HCEC 1CT (cell line): ENCODE results near the gene HOXD4.

Source experiments
- DNase-seq: peaks from one replicate; pipeline ENCODE4 v3.0.0-alpha.2; 2017

Gene HOXD4

DNA sequence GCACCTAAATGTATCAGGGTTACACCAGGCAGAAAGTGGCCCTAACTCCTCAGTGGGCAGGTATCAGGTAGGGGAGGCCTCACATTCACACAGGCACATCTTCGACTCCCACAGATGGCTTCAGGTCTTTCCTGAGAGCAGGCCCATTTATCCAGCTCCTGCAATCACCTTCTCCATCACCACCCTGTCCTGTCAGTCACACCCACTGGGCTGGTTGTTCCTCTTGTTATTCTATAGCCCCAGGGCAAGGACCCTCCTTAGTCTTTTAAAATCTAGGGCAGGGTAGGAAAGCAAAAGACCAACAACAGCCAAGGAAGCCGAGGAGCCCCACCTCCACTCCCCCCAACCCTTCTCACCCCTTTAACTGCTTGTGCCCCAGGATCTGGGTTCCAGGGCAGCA, 9.1 kb upstream of the HOXD4 start:
- no peak for DNase-seq

DNA sequence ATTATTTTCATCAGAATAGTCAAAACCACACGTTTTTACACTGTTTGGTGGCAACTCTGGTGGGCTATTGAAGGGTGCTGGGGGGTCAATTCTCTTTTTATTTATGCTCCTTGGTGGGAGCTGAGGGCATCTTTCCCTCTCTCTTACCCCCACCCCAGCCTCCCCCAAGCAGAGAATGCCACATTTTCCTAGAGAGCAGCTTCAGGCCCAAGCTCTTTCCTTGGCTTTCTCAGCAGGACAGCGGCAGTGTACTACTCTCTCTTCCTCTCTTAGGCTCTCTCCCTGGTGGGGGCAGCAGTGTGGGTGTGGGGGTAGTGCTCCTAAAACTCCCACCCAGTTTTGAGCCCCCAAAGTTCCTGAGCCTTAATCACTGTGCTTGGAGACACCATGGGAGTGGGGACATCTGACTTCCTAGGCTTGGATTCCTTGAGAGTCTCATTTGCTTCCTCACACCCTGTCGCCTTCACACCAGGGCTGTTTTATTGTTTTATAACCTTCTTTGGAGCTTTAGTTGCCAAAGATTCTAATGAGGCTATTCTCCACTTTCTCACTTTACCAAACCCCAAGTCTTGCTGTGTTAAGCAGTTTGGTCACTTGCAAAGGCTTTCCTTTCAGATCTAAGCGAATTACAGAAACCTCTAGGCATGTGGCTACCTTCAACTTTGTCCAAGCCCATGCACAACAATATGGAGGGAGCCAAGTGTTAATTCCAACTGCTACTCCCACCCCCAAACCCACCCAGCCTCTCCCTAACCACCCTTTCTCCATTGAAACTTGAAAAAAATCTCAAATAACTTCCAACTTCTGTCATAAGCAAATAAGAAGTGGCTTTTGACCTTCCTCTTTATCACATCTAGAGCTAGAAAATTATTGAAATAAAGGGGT, 6.0 kb upstream of the HOXD4 start:
- no peak for DNase-seq

DNA sequence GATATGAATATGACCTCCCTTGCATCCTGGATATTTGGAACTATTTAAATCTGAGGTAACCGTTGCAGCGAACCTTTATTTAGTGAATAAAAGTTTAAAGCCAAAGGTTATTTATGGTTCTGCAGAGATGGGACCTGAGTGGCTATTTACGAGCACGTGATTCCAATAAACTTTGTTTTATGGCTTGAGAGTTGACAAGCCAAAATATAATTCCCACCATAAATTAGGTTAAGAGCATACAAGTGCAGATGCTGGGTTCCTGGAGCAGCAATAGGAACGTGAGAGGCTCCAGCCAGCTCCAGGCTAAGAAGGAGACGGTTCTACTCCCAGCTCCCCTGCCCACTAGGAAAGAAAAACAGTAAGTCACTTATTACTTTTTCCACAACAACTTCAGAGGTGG, 5.2 kb upstream of the HOXD4 start:
- DNase-seq = no peak

DNA sequence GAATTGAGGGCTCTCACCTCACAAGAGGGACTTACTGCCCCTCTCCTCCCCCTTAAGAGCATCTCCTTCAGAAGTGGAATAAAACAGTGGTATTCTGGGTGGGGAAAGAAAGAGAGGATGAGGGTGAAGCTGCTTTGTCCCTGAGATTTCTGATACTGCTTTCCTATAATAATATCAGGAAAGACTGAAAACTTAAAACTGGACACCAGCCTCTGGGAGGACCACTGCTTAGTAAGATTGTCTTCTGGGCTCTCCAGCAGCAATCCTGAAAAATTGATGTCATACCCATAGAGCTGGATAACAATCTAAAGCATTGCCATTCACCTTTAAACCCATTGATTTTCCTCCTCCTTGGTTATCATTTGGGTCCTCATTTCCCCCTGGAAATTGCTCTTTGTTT, 4.7 kb upstream of the HOXD4 start:
- DNase-seq = no peak

DNA sequence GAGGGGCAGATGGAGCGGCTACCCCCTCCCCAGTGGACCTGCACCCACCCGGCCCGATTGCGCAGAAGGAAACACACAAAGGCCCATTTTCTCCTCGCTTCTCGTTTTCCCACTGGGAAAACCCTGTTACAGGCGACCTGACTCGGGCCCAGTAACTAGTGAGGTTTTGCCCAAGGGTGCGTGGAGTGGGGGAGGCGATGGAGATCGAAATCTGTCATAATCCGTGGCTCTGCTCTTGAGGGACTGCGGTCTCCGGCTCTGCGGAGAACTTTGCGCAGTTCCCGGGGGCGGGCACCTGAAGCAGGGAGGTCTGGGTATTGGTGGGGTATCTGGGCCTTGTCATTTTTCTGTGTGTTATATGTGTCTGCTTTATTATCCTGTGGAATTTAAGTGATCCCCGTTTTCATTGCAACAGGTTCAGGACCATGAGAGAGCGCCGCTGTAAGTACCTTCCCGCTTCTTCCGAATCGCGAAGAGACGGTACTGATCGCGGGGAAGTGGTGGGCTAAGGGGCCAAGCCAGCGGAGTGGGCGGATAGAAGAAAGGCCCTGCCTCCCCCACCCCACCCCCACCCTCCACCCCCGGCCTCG, 4.0 kb upstream of the HOXD4 start:
- no peak for DNase-seq

DNA sequence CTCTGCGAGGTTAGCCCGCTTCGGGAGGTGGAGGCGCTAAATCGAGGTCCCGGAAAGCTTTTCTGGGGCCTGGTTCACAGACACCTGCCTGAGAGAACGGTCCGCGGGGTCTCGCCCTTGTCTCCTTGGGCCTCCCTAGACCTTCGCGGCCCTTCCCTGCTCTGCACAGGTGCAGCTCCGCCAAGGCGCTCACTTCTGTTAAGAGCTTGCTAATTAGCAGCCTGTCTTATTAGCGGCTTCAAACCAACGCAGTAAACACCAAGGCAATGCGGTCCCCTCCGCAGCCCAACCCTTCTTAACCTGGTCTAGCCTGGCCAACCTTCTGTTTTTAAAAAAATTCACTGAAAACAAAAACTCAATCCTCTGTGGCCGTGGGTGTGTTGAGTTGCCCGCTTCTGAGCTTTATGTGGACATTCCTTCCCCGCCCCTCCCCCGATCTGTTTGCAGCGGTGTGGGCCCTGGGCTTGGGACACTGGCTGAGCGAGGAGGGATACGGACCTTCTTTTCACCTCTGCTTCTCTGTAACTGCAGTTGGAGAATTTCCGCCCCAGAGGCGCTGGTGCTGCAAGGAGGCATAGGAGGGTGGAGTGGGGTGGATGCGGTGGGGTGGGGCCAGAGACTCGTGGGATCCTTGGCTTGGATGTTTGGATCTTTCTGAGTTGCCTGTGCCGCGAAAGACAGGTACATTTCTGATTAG, 3.4 kb upstream of the HOXD4 start:
- no peak for DNase-seq

DNA sequence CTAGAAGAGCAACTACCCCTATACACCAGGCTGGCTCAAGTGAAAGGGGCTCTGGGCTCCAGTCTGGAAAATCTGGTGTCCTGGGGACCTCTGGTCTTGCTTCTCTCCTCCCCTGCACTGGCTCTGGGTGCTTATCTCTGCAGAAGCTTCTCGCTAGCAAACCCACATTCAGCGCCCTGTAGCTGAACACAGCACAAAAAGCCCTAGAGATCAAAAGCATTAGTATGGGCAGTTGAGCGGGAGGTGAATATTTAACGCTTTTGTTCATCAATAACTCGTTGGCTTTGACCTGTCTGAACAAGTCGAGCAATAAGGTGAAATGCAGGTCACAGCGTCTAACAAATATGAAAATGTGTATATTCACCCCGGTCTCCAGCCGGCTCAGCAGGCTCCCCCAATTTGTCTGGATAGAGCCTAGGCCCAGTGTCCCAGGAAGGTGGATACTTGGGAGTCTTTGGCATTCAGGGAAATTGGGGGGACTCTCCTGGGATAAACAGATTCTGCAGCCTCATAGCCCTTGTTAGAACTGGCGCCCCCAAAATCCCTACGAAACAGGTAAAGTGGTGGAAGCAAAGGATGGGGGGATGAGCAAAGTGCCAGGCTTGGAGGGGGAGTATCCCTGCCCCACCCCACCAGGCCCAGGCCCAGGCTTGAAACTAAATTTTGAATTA, 2.5 kb upstream of the HOXD4 start:
- no peak for DNase-seq

DNA sequence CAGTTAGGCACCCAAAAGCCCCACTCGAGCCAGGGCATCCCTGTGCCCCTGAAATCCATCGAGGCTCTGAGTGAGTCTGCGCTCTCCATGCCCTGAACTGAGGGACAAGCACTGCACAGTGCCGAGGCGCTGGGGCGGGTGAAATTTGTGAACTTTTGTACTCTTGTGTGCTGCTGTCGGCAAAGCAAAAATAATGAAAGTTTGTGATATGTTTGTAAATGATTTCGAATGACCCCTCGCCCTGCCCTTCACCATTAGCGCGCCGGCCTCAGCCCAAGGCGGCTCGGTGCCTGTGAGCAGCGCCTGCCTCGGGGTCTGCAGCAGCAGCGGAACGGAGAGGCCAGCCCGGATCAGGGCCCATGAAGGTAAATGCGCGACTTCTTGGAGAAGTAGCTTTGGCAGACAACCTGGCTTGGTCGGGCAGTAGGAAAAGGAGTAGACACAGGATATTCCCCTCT, 1.8 kb upstream of the HOXD4 start:
- DNase-seq = no peak

DNA sequence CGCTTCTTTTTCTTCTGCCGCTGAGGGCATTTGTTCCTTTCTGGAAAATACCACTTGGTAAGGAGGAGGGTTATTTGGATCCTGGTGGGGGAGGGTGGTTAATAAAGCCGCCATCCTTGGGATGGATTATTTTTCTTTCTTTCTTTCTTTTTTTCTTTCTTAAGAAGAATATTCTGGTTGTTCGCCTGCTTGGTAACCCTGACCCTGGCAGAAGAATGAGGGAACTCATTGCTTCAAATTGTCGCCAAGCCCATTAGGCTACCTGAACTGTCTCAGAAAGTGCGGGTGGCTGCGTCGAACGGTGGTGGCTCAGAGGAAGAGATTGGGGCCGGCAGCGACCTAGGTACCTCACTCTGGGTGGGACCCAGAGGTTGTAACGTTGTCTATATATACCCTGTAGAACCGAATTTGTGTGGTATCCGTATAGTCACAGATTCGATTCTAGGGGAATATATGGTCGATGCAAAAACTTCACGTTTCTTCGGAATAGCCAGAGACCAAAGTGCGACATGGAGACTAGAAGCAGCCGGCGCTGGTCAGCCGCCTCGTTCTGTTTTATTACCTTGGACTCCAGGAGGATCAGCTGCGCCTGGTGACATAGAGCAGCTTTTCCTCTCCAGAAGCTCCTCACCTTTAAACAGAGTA, 1.3 kb upstream of the HOXD4 start:
- DNase-seq = no peak

DNA sequence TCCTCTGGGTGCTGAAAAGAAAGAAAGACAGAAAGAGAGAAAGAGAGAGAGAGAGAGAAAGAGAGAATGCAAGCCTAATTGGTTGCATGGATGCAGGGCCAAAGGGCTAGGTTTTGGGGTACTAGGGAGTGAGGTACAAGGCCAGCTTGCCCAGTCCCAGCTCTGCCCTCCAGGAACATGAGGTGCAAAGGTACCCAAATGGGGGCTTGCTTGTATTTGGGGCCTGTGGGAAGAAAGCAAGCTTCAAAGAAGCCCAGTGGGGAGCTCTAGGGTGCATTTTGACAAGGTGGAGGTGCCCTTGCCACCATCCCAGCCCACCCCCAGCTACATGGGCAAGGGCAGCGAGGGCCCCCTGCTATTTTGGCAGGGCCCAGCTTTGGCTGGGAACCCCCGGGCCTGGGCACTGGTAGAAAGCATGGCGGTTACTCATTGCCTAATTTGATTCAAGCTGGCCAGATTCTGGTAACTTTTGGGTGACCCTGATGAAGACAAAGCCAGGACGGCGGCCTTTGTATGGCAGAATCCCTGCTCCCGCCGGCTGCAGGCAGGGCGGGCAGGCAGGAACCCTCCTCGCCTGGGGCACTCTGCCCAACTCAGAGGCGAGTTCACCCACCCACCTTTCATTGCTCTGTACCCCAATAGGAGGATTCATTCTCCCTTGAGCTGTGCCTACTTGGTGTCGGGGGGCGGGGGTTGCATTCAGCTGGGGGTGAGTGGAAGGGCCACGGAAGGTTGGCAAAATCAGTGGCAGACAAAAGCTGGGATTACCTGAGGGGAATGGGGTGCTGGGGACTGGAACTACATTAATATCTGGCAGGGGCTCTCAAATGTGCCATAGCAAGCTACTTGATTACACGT, 537 bp upstream of the HOXD4 start:
- DNase-seq = no peak

DNA sequence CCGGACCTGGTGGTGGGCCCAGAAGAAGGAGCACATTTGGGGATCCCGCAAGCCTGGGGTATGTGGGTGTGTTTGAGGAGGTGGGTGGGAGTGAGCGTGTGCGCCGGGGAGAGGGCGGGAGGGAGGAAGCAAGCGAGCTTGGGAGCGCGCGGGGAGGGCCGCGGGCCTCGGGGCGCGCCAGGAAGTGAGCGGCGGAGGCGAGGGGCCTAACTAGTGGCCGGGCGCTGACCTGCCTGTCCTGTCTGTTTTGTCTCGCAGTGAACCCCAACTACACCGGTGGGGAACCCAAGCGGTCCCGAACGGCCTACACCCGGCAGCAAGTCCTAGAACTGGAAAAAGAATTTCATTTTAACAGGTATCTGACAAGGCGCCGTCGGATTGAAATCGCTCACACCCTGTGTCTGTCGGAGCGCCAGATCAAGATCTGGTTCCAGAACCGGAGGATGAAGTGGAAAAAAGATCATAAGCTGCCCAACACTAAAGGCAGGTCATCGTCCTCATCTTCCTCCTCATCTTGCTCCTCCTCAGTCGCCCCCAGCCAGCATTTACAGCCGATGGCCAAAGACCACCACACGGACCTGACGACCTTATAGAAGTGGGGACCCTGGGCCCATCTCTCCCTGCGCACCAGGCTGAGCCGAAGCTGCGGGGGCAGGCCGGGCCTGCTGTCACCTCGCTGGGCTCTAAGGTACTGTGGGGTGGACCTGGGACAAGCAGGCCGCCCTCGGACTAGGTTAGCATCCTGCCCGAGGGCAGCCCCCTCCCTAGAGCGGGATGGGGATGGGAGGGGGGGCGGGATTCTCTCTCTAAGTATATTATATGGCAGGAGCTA, 1.2 kb downstream of the HOXD4 start:
- DNase-seq = no peak

DNA sequence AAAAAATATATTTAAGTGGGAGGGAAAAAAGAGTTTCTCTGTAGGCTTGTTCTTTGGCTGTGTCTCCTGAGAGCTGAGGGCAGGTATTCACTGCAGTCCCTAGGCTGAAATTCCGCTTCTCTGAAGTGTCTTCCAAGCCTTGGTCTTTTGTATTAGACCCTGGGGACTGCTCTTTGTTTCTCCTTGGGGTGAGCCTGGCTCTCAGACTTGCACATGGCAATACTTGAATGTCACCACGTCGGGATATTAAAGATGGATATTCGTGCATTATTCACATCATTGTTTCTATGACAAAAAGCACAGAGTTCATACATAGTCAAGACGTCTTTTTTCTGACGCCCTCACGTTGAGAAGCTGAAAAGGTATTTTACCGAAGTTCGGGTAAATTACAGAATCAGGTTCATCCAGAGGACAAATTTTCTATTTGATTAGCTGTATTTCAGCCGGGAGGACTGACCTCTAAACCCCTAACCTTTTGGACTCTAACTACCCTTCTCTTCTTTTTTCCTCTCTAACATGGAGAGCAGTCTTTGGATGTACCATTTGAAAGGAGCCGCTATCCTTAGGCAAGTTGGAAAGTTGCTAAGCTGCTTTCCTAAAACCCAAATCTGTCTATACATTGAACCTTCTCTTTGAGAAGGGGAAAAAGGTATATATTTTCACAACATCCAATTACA, 3.4 kb downstream of the HOXD4 start:
- DNase-seq = no peak

DNA sequence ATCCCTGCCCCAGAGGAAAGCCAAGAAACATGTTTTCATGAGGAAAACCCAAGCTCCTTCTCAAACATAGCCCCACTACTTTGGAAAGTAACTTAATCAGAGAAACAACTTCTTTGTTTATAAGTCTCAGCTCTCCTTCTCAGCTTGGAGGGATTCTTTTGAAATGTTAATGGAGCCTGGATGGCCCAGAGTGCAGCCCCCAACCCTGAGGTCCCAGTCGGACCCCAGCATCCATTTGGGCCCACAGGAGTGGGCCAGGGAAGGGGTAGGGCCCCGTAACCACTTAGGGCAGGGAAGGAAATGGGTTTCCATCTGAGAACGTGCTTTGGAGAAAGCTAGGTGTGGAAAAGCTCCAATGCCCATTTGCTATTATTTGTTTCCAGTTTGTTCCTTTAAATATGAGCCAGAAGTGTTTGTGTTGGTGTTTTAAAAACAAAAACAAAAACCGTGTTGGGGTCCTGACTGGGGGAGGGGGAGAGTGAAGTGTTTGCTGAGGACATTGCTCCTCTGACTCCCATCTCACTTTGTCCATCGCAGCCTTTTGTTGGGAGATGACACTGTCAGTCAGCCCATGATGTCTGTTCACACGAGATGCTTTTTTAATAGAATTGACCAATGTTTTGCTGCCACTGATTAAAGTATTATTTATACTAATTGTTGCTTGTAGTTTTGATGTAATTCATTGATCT, 4.2 kb downstream of the HOXD4 start:
- DNase-seq = no peak

DNA sequence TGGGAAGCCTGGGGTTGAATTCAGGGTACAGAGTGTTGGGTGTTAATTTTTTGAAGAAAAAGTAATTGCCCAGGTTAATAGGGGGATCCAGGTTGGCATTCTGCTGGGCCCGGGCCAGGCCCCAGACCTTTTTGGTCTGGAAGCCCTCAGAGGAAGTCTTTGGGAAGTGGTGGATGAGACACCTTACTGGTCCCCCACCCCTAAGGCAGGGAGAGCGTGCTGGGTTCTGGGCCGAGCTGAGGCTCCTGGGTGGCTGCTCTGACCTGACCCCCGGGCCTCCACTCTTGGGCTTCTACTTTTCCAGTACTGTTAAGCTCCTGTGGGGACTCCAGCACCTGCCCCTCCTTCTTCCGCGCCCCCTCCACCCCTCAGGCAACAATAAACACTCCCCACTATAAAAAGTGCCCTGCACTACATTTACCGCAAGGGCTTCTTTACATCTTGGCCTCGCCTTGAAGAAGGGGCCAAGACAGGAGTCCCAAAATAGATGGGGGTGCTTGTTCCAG, 5.0 kb downstream of the HOXD4 start:
- DNase-seq = no peak

DNA sequence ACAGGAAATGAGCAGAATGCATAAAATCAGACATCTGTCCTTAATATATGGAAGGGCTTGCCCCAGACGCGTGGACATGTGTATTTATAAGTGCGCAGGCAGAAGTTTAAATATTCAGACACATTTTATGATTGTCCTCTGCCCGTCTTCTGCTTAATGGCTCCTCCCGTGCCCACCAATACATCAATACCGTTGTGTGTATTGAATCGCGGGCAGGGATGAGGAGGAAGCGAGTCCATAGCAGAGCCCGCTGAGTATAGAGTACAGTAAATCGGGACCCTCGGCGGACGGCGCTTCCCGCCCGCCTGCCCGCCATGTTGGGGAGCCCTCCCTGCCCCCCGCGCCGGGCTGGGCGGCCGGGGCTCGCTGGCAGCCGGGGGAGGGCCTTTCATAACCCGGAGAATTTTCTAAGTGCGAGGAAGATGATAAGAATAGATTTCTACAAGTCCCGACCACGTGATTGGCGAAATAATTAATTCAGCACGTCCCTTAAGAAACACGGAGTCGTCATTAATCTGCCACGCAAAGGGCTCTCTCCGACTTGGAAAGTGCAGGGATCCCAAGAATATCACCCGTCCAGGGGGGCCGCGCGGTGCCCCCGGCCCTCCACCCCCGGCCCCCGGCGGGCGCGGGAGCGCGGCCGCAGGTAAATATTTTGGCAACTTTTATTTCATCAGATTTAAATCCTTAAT, 5.6 kb downstream of the HOXD4 start, which contains the start of gene HOXD3:
Gene HOXD3 (plus strand): TSS at position 501 of the 692 bp plus-strand sequence. CDS start 11,808 bp downstream, outside the sequence.
- no peak for DNase-seq

DNA sequence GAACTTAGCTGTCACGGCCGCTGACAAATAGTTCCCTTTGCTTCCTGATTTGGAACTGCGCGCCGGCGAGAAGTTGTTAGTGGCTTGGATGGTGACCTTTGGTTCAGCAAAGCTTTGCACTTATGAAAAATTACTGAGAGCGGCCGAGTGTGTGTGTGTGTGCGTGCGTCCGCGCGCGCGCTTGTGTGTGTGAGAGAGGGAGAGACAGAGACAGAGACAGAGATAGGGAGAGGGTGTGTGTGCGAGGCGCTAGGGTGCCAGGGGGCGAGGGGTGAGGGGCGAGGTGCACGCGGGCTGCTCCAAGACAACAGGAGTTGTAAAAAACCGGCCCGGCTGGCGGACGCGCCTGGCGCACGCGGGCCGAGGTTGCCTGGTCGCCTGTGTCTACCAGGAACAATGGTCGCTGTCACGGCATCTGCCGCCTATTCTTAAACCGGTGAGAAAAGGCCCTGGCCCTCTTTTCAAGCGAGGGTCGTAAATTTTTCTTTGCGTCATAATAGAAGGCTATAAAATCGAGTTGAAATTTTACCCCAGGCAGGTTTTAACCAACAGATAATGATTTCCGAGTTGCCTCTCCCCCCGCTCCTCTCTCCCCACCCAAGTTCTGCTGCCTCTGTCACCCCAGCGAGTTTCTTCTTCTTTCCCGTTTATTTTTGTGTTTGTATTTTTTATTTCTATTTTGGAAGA, 6.3 kb downstream of the HOXD4 start:
- DNase-seq = no peak

DNA sequence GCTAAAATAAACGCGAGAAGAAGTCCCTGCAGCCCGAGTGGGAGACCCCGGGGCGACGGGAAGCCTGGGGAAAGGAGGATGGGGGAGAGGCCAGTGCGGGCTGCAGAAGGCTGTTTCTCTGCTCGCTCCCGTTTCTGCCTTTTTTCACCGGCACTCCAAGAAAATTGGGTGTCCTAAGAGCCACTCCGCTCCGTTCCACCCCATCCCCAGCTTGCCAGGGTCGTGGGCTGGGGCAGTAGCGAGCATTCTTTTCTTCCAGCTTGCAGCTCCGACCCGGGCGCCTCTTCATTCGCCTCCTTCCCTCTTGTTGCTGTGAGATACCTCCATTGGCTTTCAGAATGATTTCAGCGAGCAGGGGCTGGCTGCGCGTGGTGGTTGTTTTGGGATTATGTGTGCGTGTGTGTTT, 6.8 kb downstream of the HOXD4 start:
- no peak for DNase-seq
